ACC112 (cell line): ENCODE measurements around the gene UBR1.
A peak's percentile ranks its signal among the peaks of the same experiment; 100 is the strongest.
"Not testable (repeated sequence)": the region's sequence is repeated elsewhere in the genome, so short reads cannot be mapped to it uniquely, and the experiment has no call there.

Source experiments
- H2AFZ ChIP-seq: fragments of 200-600 bp; sonication (generic); one replicate; pipeline ENCODE4 v1.6.0; 2017; ENCODE audit warnings: antibody characterized with exemption, low read length; ENCODE audit not compliant: unreplicated experiment
- H3K27ac ChIP-seq: fragments of 200-600 bp; sonication (generic); 2 replicates; pipeline ENCODE4 v1.5.1; 2014; ENCODE audit warnings: low read depth, mild to moderate bottlenecking, antibody characterized with exemption, low read length, moderate library complexity
- H3K27me3 ChIP-seq: fragments of 200-600 bp; sonication (generic); 2 replicates; pipeline ENCODE4 v1.6.1; 2014; ENCODE audit warnings: mild to moderate bottlenecking, antibody characterized with exemption, low read length, moderate library complexity, mixed read lengths; ENCODE audit not compliant: insufficient read depth
- H3K36me3 ChIP-seq: fragments of 200-600 bp; sonication (generic); 2 replicates; pipeline ENCODE4 v1.6.1; 2016; ENCODE audit warnings: mild to moderate bottlenecking, antibody characterized with exemption, low read length, moderate library complexity, mixed read lengths; ENCODE audit not compliant: insufficient read depth
- H3K4me1 ChIP-seq: fragments of 200-600 bp; sonication (generic); one replicate; pipeline ENCODE4 v1.6.1; 2016; ENCODE audit warnings: low read length, mixed read lengths; ENCODE audit not compliant: insufficient read depth, unreplicated experiment, control insufficient read depth
- H3K4me3 ChIP-seq: fragments of 200-600 bp; sonication (generic); 2 replicates; pipeline ENCODE4 v1.5.1; 2014; ENCODE audit warnings: mild to moderate bottlenecking, low read depth, low read length
- H3K79me2 ChIP-seq: fragments of 200-600 bp; sonication (generic); one replicate; pipeline ENCODE4 v1.6.0; 2016; ENCODE audit warnings: low read length; ENCODE audit not compliant: control insufficient read depth, unreplicated experiment, insufficient read depth

UBR1 gene

DNA sequence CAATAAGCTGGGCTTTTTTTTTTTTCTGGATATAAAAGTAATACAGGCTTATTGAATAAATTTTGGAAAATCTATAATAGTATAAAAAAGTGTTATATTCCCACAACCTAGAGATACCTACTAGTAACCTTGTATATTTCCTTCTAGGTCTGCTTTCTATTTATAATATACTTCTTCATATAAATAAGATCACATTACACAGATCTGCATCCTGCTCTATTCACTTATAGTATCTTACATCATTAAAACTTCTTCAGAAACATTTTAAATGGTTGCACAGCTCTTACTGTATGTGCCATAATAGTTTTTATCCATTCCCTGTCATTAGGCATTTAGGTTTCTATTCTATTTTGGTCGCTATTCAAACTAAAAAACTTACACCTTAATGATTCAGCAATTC lies 98.3 kb downstream of the UBR1 start:
- peaks cover 51% of the 10 kb centered on the region for H3K36me3 ChIP-seq
- H3K27ac ChIP-seq: no peak overlapping the region
- H3K4me1 ChIP-seq: no peaks in the 10 kb centered on the region
- H3K79me2 ChIP-seq: no peaks in the 10 kb centered on the region
- H3K4me3 ChIP-seq: no peak overlapping the region
- no peaks in the 10 kb centered on the region for H3K27me3 ChIP-seq
- H2AFZ ChIP-seq: no peak overlapping the region

DNA sequence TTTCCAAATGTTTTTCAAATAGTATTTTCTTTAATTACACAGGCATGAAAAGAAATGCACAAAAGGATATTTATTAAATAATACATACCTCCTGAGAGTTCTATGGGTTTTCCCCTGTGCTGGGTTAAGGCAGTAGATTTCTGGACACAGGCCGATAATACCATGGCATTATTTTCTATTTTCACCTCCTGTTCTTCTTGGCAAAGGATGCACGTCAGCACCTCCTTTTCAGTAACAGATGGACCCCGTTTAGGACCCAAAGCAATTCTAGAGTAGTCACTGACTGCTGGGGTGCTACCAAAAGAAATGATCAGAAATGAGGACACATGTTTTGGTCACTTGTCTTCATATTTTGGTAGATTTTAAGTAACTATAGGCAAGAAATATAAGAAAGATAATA lies 98.8 kb downstream of the UBR1 start:
- H3K79me2 ChIP-seq: no peaks in the 10 kb centered on the region
- H3K27ac ChIP-seq: no peak overlapping the region
- no peak overlapping the region for H2AFZ ChIP-seq
- H3K36me3 ChIP-seq: peaks cover 49% of the 10 kb centered on the region
- H3K4me3 ChIP-seq: no peak overlapping the region
- no peaks in the 10 kb centered on the region for H3K4me1 ChIP-seq
- H3K27me3 ChIP-seq: no peaks in the 10 kb centered on the region

DNA sequence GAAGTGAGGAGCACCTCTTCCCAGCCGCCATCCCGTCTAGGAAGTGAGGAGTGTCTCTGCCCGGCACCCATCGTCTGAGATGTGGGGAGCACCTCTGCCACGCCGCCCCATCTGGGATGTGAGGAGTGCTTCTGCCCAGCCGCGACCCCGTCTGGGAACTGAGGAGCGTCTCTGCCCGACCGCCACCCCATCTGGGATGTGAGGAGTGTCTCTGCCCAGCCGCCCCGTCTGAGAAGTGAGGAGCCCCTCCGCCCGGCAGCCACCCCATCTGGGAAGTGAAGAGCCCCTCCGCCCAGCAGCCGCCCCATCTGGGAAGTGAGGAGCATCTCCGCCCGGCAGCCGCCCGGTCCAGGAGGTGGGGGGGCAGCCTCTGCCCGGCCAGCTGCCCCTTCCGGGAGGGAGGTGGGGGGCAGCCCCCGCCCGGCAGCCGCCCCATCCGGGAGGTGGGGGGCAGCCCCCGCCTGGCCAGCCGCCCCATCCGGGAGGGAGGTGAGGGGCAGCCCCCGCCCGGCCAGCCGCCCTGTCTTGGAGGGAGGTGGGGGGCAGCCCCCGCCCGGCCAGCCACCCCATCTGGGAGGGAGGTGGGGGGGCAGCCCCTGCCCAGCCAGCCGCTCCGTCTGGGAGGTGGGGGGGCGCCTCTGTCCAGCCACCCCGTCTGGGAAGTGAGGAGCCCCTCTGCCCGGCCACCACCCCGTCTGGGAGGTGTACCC lies 100.8 kb downstream of the UBR1 start:
- H3K79me2 ChIP-seq, H3K4me1 ChIP-seq, H3K27me3 ChIP-seq, H2AFZ ChIP-seq, H3K4me3 ChIP-seq, H3K27ac ChIP-seq: not testable (repeated sequence)
- peaks cover 35% of the 10 kb centered on the region for H3K36me3 ChIP-seq

DNA sequence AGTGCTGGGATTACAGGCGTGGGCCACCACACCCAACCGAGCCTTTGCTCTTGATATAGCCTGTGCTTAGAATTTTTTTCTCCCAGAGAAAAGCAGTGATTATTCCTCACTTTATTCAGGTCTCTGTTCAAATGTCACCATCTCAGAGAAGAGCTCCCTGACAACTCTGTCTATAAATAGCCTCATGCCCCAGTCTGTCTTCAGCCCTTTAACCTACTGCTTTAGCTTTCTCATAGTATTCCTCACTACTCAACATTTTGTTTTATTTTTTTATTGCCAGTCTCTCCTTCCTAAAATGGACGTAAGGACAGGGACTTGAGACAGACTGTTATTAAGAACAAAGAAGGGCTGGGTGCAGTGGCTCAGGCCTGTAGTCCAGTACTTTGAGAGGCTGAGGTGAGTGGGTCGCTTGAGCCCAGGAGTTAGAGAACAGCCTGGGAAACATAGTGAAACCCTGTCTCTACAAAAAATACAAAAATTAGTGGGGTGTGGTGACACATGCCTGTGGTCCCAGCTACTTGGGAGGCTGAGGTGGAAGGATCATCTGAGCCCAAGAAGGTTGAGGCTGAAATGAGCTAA lies 106.5 kb downstream of the UBR1 start:
- H3K79me2 ChIP-seq: no peaks in the 10 kb centered on the region
- H2AFZ ChIP-seq: no peak overlapping the region
- H3K27me3 ChIP-seq: no peaks in the 10 kb centered on the region
- no peak overlapping the region for H3K27ac ChIP-seq
- peaks cover 8% of the 10 kb centered on the region for H3K4me1 ChIP-seq
- H3K36me3 ChIP-seq: peaks cover 10% of the 10 kb centered on the region
- H3K4me3 ChIP-seq: no peak overlapping the region

DNA sequence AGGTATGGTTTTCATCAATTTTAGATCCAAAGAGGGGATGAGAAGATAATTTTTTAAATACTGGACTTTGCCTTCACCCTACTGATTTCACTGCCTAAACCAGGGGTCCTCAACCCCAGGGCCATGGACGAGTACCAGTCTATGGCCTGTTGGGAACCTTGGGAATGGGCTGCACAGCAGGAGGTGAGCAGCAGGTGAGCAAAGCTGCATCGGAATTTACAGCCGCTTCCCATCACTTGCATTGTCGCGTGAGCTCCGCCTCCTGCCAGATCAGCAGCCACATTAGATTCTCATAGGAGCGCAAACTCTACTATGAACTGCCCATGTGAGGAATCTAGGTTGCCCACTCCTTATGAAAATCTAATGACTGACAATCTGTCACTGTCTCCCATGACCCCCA lies 109.0 kb downstream of the UBR1 start:
- Histone ChIP-seq H3K36me3 (peaks cover 7% of the 10 kb centered on the region), H3K27ac (no peak overlapping the region), H3K4me1 (peaks cover 16% of the 10 kb centered on the region), H2AFZ (no peak overlapping the region), H3K27me3 (no peaks in the 10 kb centered on the region), H3K4me3 (no peak overlapping the region), H3K79me2 (no peaks in the 10 kb centered on the region)

DNA sequence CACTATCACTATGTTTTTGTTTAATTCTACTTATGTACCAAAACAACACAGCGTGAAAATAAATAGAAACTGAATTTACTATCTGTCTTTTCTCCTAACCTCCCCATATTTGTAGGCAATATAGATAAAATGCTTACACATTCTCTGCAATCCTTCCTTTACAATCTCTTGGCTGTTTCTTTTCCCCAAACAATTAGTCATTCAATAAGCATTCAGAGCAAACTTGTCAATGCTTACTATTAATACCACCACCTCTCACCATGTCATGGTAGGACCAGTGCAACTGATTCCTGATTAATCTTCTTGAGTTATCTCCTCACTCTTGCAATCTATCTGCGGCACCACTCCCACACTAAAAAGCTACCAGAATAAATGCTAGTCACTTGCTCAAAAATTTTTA lies 111.3 kb downstream of the UBR1 start:
- Histone ChIP-seq H3K79me2 (no peaks in the 10 kb centered on the region), H3K27ac (0 out of 2 replicates have a peak overlapping the region, but pooled peaks have one; percentile 5), H3K36me3 (peaks cover 12% of the 10 kb centered on the region), H2AFZ (no peak overlapping the region), H3K4me1 (peaks cover 16% of the 10 kb centered on the region), H3K27me3 (no peaks in the 10 kb centered on the region), H3K4me3 (no peak overlapping the region)

DNA sequence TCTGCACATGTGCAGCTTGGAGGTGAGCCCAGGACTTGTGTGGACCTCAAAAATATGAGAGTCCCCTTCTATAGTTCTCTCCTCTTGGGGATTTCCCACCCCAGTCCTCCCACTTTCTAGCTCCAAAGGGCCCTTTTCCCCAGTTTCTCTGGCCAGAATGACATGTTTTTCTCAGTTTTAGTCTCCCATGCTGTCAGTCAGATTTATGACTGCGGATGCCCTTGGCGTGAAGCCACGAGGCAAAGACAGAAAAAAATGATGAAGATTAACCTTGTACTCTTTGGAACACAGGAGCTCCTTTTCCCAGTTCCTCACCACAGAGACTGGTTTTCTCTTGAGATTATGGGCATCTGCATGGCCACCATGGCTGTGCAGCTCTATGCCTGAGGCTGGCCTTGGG lies 113.2 kb downstream of the UBR1 start:
- H3K4me1 ChIP-seq: peaks cover 16% of the 10 kb centered on the region
- no peaks in the 10 kb centered on the region for H3K79me2 ChIP-seq
- no peak overlapping the region for H3K27ac ChIP-seq
- H3K27me3 ChIP-seq: no peaks in the 10 kb centered on the region
- H3K4me3 ChIP-seq: no peak overlapping the region
- peaks cover 17% of the 10 kb centered on the region for H3K36me3 ChIP-seq
- H2AFZ ChIP-seq: no peak overlapping the region

DNA sequence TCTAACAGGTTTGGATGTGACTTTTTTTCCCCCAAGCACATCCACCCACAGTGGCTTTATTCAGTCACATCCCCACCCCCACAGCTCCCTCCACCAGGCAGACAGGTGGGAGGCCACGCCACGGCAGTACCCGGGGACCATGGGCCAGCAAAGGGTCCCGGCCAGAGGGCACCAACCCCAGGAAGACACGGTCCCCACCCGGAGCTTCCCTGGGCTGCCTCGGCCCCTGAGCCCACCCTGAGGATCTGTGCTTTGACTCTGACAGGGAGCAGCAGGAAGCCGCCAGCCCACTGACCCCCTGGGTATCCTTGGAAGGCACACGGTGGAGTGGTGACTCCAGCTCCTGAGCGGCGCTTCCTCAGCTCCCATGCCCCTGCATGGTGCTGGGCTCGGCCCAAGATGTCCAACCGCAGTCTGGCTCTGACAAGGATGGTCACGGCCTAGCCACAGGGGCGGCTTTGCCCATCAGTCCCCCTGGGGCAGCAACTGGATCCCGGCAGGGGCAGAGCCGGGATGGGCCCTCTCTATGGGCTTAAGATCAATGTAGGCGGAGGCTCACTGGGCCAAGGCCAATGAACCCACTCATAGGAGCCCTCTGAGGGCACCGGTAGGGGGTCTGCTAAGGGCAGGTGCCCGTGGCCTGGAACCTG lies 119.0 kb downstream of the UBR1 start:
- no peak overlapping the region for H2AFZ ChIP-seq
- H3K4me1 ChIP-seq: no peaks in the 10 kb centered on the region
- H3K27me3 ChIP-seq: no peaks in the 10 kb centered on the region
- no peak overlapping the region for H3K27ac ChIP-seq
- H3K36me3 ChIP-seq: peaks cover 14% of the 10 kb centered on the region
- H3K4me3 ChIP-seq: no peak overlapping the region
- H3K79me2 ChIP-seq: no peaks in the 10 kb centered on the region

DNA sequence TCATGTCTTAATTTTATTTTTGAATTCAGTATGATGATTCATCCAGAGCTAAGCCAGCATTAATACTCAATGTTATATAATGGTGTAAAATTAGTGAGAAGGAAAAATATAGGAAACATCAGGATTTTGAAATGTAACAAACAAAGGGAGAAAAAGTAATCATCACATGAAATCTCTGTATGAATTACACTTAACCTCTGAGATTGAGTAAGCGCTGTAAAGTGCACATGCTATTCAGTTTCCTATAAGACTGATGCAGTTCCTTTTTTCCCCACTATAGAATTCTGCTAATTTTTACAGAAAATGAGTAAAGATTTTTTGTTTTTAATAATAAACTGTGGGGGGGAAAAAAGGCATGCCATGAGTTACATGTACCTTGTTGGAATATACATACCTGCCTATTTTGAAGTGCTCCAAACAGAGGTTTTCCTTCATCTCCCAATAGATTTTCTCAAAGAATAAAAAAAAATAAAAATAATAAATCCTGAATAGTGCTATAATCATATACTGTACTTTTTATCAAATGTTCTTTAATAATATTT lies 121.3 kb downstream of the UBR1 start:
- H3K36me3 ChIP-seq: peaks cover 9% of the 10 kb centered on the region
- H3K4me3 ChIP-seq: no peak overlapping the region
- no peak overlapping the region for H3K27ac ChIP-seq
- no peak overlapping the region for H2AFZ ChIP-seq
- no peaks in the 10 kb centered on the region for H3K79me2 ChIP-seq
- H3K27me3 ChIP-seq: no peaks in the 10 kb centered on the region
- H3K4me1 ChIP-seq: no peaks in the 10 kb centered on the region

DNA sequence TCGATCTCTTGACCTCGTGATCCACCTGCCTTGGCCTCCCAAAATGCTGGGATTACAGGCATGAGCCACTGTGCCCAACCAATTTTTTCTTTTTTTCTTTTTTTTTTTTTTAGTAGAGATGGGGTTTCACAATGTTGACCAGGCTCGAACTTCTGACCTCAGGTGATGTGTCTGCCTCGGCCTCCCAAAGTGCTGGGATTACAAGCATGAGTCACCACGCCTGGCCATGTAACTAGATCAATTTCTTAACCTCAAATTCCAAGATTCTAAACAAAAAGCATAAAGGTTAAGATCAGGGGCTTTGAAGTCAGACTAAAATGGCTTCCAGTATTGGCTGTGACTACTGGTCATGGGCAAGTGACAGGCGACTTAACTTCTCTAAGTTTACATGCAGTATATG lies 126.7 kb downstream of the UBR1 start:
- H3K4me3 ChIP-seq, H2AFZ ChIP-seq, H3K79me2 ChIP-seq, H3K4me1 ChIP-seq, H3K27ac ChIP-seq, H3K27me3 ChIP-seq: not testable (repeated sequence)
- peaks cover 23% of the 10 kb centered on the region for H3K36me3 ChIP-seq
